PFSK-1 (cell line): ENCODE data around the gene BRWD1.

Experiments used
- FOXP2 ChIP-seq: optimal IDR thresholded peaks from 2 replicates; pipeline ENCODE3; 2011; ENCODE audit warnings: borderline replicate concordance, control low read depth, inconsistent platforms; ENCODE audit not compliant: insufficient read depth; ENCODE audit errors: extremely low read length, extremely low read depth
- POLR2AphosphoS5 ChIP-seq: IDR thresholded peaks from 2 replicates; pipeline ENCODE4 v1.6.1; 2012; ENCODE audit warnings: low read depth, mild to moderate bottlenecking, control low read depth, low read length, moderate library complexity
- REST ChIP-seq, 2 experiments: IDR thresholded peaks; 2 replicates each; pipeline versions ENCODE4 v1.6.1 to v1.8.0; 2011 to 2012; ENCODE audit warnings: low read depth in 2 of 2, low read length in 2 of 2, control low read depth in 1 of 2, inconsistent platforms in 1 of 2, mild to moderate bottlenecking in 1 of 2, moderate library complexity in 1 of 2; ENCODE audit not compliant: insufficient read depth in 1 of 2
- SIN3A ChIP-seq: IDR thresholded peaks from 2 replicates; pipeline ENCODE4 v1.6.1; 2012; ENCODE audit warnings: mild to moderate bottlenecking, low read length, moderate library complexity, borderline replicate concordance; ENCODE audit not compliant: insufficient read depth
- TAF1 ChIP-seq: IDR thresholded peaks from 2 replicates; pipeline ENCODE4 v1.6.1; 2012; ENCODE audit warnings: low read length, control low read depth, borderline replicate concordance; ENCODE audit not compliant: insufficient read depth

GRCh38 chr21:39315603-39316445 lies 2.4 kb upstream of the BRWD1 start:
- no peak for TF ChIP-seq POLR2AphosphoS5
- TF ChIP-seq REST (IDR thresholded peaks at IDR 0.05; ENCODE audit: insufficient read depth in 1 of 2, low read depth in 2 of 2, low read length in 2 of 2): no peak
- no peak for TF ChIP-seq TAF1
- TF ChIP-seq SIN3A: no peak
- no peak for TF ChIP-seq FOXP2
